Lower leg skin (tissue), 4 donors: ENCODE results near the gene RAB11FIP3. TPM values are rescaled to one million over a fixed set of nuclear protein-coding genes. Genes with fewer than 3 reads are reported as not detected.

Source experiments
- DNase-seq, 2 donors: peaks; one replicate each; pipeline ENCODE4 v3.0.0-alpha.2; 2019; ENCODE audit warnings: low spot score in 2 of 2
- H3K4me3 ChIP-seq: fragments of 200-600 bp; sonication (generic); 2 replicates; pipeline ENCODE4 v1.5.1; 2017; ENCODE audit warnings: mild to moderate bottlenecking, low read depth; ENCODE audit not compliant: poor library complexity, severe bottlenecking
- CTCF ChIP-seq, 3 donors: fragments of 450-650 bp; IDR thresholded peaks; one replicate each; pipeline ENCODE4 v1.5.1; 2016; ENCODE audit warnings: antibody characterized with exemption in 3 of 3, mild to moderate bottlenecking in 3 of 3, moderate library complexity in 2 of 3
- POLR2A ChIP-seq, 2 donors: fragments of 450-650 bp; IDR thresholded peaks; one replicate each; pipeline ENCODE4 v1.6.1; 2016 to 2017; ENCODE audit warnings: antibody characterized with exemption in 2 of 2, mild to moderate bottlenecking in 1 of 2, moderate library complexity in 1 of 2
- WGBS, 2 donors: methylation state at CpG; one replicate each; pipeline ENCODE4 v1.1.5; 2018; 5-methylcytosine and 5-hydroxymethylcytosine counted together
- intact Hi-C: fragments of 100-400 bp; cut with DNase I; formaldehyde crosslinking; loops from one replicate; pipeline ENCODE4 v1.15.0; 2023; ENCODE audit warnings: low total_unique reads
- total RNA-seq, 4 donors: library from RNA; depleted of rRNA; stranded (reverse); fragments of >200 nt; gene quantifications; one replicate each; pipeline ENCODE4 v1.1.0, GENCODE V29; 2016

Gene RAB11FIP3
- total RNA-seq, 4 donors from 2014 or later = 22.1 to 66.3 (median 27.7) TPM

GRCh38 chr16:549544-550263 is 124.3 kb downstream of the RAB11FIP3 start:
- no peak for DNase-seq
- 93 to 95% methylated on average over 46 to 51 of the region's 54 CpGs for WGBS, 2 donors
- no peak for TF ChIP-seq POLR2A (IDR thresholded peaks at IDR 0.05)
- TF ChIP-seq CTCF (IDR thresholded peaks at IDR 0.05) = no peak
- intact Hi-C loops = loop anchor here (10.0 kb wide), 1 partner anchor 115 kb away; the partner anchor contains the start of gene RHOT2
- no peak overlapping the region for H3K4me3 ChIP-seq

GRCh38 chr16:551210-551609 is 125.8 kb downstream of the RAB11FIP3 start:
- TF ChIP-seq CTCF (IDR thresholded peaks at IDR 0.05) = no peak
- TF ChIP-seq POLR2A (IDR thresholded peaks at IDR 0.05) = no peak
- H3K4me3 ChIP-seq = no peak overlapping the region
- DNase-seq = no peak
- intact Hi-C loops = no loop called here
- WGBS, 2 donors = 97 to 98% methylated on average over 24 to 28 of the region's 28 CpGs

- WGBS, 2 donors = 94 to 97% methylated on average over 21 to 35 of the region's 35 CpGs
- no peak overlapping the region for H3K4me3 ChIP-seq
- intact Hi-C loops = no loop called here
- no peak for DNase-seq
- TF ChIP-seq POLR2A (IDR thresholded peaks at IDR 0.05) (no peak), CTCF (IDR thresholded peaks at IDR 0.05) (no peak)
These were observed 126.7 kb downstream of the RAB11FIP3 start for GRCh38 chr16:552171-552570.

GRCh38 chr16:553601-554296 is 128.3 kb downstream of the RAB11FIP3 start:
- no peak for TF ChIP-seq POLR2A (IDR thresholded peaks at IDR 0.05)
- DNase-seq = no peak
- intact Hi-C loops = no loop called here
- no peak overlapping the region for H3K4me3 ChIP-seq
- 91 to 96% methylated on average over 13 to 19 of the region's 33 CpGs for WGBS, 2 donors

GRCh38 chr16:554297-554621 is 128.8 kb downstream of the RAB11FIP3 start:
- DNase-seq = no peak
- TF ChIP-seq CTCF (IDR thresholded peaks at IDR 0.05) = no peak
- no peak for TF ChIP-seq POLR2A (IDR thresholded peaks at IDR 0.05)
- 71 to 81% methylated on average over 9 to 11 of the region's 11 CpGs for WGBS, 2 donors
- no peak overlapping the region for H3K4me3 ChIP-seq
- intact Hi-C loops = no loop called here

GRCh38 chr16:554640-555365 is 129.4 kb downstream of the RAB11FIP3 start:
- intact Hi-C loops = no loop called here
- TF ChIP-seq CTCF (IDR thresholded peaks at IDR 0.05) (no peak), POLR2A (IDR thresholded peaks at IDR 0.05) (no peak)
- no peak overlapping the region for H3K4me3 ChIP-seq
- WGBS, 2 donors = 29 to 50% methylated on average over 43 to 54 of the region's 54 CpGs
- DNase-seq = no peak
